ENCODE data around the gene MAML2. TPM values are rescaled to one million over a fixed set of nuclear protein-coding genes. Genes with fewer than 3 reads are reported as not detected.

Gene MAML2
- total RNA-seq, 4 donors from 2014 or later, result 20.0 to 33.7 (median 23.2) TPM

GRCh38 chr11:96227244-96227643 is 115.8 kb downstream of the MAML2 start:
- no peak for DNase-seq (ENCODE audit: extremely low spot score)
- WGBS, result 95% methylated on average over 1 of the region's 1 CpG
- Histone ChIP-seq H3K36me3 (no peaks in the 10 kb centered on the region), H3K27me3 (no peaks in the 10 kb centered on the region), H3K4me1 (peaks cover 22 to 46% (median 37%) of the 10 kb centered on the region in 4 donors), H3K4me3 (no peak overlapping the region), H3K27ac (replicated peaks in 1 of 4) (no peak overlapping the region), H3K9me3 (no peaks in the 10 kb centered on the region)
- TF ChIP-seq POLR2A (IDR thresholded peaks at IDR 0.05; ENCODE audit: low read depth) (no peak), EP300 (IDR thresholded peaks at IDR 0.05) (no peak), POLR2AphosphoS5 (IDR thresholded peaks at IDR 0.05) (no peak), CTCF (IDR thresholded peaks at IDR 0.05) (no peak)
- intact Hi-C loops (cut with DNase I), result no loop called here

DNA sequence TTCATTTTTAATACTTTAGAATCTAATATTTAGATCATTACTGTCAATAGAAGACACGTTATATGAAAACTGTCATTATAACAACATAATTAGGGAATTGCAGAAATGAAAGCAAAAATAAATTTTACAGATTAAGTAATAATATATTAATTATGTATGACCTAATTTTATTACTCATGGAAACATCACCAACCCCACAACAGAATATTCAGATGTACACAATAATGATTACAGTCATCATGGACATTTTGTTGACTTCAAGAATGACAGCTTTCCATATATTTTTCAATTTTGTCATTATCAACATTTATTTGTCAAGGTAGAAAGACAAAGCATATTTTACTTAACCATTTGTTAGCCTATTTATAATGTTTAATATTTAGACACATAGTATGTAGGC is 119.9 kb downstream of the MAML2 start:
- H3K27ac ChIP-seq (replicated peaks in 1 of 4), result no peak overlapping the region
- no peaks in the 10 kb centered on the region for H3K36me3 ChIP-seq
- no peaks in the 10 kb centered on the region for H3K27me3 ChIP-seq
- intact Hi-C loops (cut with DNase I), result no loop called here
- no peaks in the 10 kb centered on the region for H3K9me3 ChIP-seq
- TF ChIP-seq POLR2A (IDR thresholded peaks at IDR 0.05; ENCODE audit: low read depth), result no peak
- TF ChIP-seq POLR2AphosphoS5 (IDR thresholded peaks at IDR 0.05), result no peak
- TF ChIP-seq CTCF (IDR thresholded peaks at IDR 0.05), result no peak
- TF ChIP-seq EP300 (IDR thresholded peaks at IDR 0.05), result no peak
- H3K4me1 ChIP-seq, result peaks cover 26 to 52% (median 47%) of the 10 kb centered on the region in 4 donors
- no peak for DNase-seq (ENCODE audit: extremely low spot score)
- H3K4me3 ChIP-seq, result no peak overlapping the region
- 100% methylated on average over 1 of the region's 1 CpG for WGBS

- 94% methylated on average over 6 of the region's 6 CpGs for WGBS
- no peaks in the 10 kb centered on the region for H3K27me3 ChIP-seq
- peaks cover 21 to 50% (median 45%) of the 10 kb centered on the region in 4 donors for H3K4me1 ChIP-seq
These were observed 120.9 kb downstream of the MAML2 start for GRCh38 chr11:96222102-96222501.

DNA sequence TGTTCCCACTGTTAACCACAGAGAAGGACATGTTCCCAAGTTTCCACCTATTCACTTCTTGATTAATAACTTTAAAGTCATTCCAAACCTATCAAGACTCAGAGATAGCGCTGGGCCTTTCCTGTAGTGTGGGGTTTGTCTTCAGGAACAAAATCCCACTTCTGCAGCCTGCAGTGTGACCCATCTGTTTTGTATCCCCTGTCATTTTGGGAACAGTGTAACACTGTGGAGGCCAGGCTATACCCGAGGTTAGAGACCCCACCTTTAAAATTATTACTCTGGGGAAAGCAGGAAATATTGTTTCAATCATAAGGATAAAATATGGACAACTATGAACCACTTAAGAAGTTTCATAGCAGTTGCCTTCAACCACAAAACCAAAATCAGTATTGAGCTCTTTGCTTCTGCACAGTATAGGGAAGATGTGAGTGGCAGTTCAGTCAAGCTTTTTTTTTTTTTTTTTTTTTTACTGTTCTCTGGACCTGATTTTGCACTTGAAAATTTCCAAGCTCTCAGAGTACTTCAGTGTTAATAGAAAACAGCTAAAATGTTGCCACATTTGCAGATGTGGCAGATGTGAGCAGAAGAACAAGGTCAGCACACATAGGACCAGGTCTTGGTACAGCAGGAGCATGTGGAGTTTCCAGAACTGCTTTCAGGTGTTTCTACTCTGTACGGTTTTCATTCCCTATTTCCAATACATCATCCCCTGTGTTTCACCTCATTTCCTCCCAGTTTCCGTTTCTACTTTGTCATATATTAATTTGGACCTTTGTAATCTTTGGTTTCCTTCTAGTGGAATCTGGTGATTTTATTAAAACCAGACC is 121.5 kb downstream of the MAML2 start:
- no peak for TF ChIP-seq POLR2A (IDR thresholded peaks at IDR 0.05; ENCODE audit: low read depth)
- no peak for TF ChIP-seq CTCF (IDR thresholded peaks at IDR 0.05)
- TF ChIP-seq POLR2AphosphoS5 (IDR thresholded peaks at IDR 0.05), result no peak
- no peak for TF ChIP-seq EP300 (IDR thresholded peaks at IDR 0.05)
- Histone ChIP-seq H3K9me3 (no peaks in the 10 kb centered on the region), H3K27me3 (no peaks in the 10 kb centered on the region), H3K4me1 (peaks cover 28 to 50% (median 48%) of the 10 kb centered on the region in 4 donors), H3K27ac (replicated peaks in 1 of 4) (no peak overlapping the region), H3K36me3 (no peaks in the 10 kb centered on the region), H3K4me3 (no peak overlapping the region)
- intact Hi-C loops (cut with DNase I), result no loop called here
- DNase-seq (ENCODE audit: extremely low spot score), result no peak
- WGBS, result 56% methylated on average over 4 of the region's 4 CpGs

More at GRCh38 chr11:96222102-96222501, 120.9 kb downstream of the MAML2 start:
- Histone ChIP-seq H3K27ac (replicated peaks in 1 of 4) (no peak overlapping the region), H3K36me3 (no peaks in the 10 kb centered on the region), H3K4me3 (no peak overlapping the region), H3K9me3 (no peaks in the 10 kb centered on the region)
- no peak for TF ChIP-seq EP300 (IDR thresholded peaks at IDR 0.05)
- no peak for TF ChIP-seq POLR2A (IDR thresholded peaks at IDR 0.05; ENCODE audit: low read depth)
- TF ChIP-seq POLR2AphosphoS5 (IDR thresholded peaks at IDR 0.05), result no peak
- TF ChIP-seq CTCF (IDR thresholded peaks at IDR 0.05), result no peak
- intact Hi-C loops (cut with DNase I), result no loop called here
- DNase-seq (ENCODE audit: extremely low spot score), result no peak

Measured in esophagus muscularis mucosa (tissue), 4 donors.